ENCODE results near the gene WDR33. TPM values are rescaled to one million over a fixed set of nuclear protein-coding genes. Genes with fewer than 3 reads are reported as not detected.
"Not testable (repeated sequence)": the region's sequence is repeated elsewhere in the genome, so short reads cannot be mapped to it uniquely, and the experiment has no call there.

WDR33 gene
- total RNA-seq, 4 donors from 2014 or later: 42.3 to 46.5 (median 45.1) TPM

DNA sequence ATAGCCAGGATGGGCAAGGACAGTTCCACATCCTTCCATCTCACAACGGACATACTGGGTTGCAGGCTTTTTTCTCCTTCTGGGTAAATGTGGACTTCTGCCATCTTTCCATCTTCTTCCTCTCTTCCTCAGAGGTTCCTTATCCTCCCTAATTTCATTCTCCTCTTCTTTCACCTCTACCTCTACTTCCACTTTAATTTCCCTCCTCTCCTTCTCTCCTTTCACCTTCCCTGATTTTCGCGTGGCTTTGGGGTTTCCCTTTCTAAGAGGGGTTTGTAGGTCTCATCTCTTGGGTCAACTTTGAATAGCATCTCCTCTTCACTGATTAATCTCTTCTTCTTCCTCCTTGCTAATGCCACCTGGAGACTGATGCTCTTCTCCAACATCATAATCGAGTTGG, 29.9 kb upstream of the WDR33 start:
- TF ChIP-seq POLR2A (IDR thresholded peaks at IDR 0.05) (no peak), EP300 (IDR thresholded peaks at IDR 0.05) (no peak)
- TF ChIP-seq, protein P1, sequence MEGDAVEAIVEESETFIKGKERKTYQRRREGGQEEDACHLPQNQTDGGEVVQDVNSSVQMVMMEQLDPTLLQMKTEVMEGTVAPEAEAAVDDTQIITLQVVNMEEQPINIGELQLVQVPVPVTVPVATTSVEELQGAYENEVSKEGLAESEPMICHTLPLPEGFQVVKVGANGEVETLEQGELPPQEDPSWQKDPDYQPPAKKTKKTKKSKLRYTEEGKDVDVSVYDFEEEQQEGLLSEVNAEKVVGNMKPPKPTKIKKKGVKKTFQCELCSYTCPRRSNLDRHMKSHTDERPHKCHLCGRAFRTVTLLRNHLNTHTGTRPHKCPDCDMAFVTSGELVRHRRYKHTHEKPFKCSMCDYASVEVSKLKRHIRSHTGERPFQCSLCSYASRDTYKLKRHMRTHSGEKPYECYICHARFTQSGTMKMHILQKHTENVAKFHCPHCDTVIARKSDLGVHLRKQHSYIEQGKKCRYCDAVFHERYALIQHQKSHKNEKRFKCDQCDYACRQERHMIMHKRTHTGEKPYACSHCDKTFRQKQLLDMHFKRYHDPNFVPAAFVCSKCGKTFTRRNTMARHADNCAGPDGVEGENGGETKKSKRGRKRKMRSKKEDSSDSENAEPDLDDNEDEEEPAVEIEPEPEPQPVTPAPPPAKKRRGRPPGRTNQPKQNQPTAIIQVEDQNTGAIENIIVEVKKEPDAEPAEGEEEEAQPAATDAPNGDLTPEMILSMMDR (IDR thresholded peaks at IDR 0.05): no peak
- Histone ChIP-seq H3K4me3 (no peak overlapping the region), H3K4me1 (no peaks in the 10 kb centered on the region), H3K9me3 (no peaks in the 10 kb centered on the region), H3K36me3 (peaks cover 0 to 29% (median 0%) of the 10 kb centered on the region in 3 donors), H3K27me3 (no peaks in the 10 kb centered on the region), H3K27ac (no peak overlapping the region)
- WGBS, 2 donors: 88 to 91% methylated on average over 4 of the region's 4 CpGs
- DNase-seq (ENCODE audit: low spot score in 2 of 2): no peak

DNA sequence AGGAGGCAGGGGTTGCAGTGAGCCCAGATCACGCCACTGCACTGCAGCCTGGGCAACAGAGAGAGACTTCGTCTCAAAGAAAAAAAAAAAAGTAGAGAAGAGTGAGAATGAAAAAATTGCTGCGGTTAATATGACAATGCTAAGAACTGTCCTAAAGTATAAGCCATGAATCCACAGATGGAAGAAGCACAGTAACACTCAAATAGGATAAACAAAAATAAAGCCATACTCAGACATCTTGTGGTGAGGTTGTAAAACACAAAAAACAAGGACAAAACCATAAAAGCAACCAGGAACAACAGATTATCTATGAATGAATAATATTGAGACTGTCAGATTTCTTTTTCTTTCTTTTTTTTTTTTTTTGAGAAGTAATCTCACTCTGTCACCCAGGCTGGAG, 24.0 kb upstream of the WDR33 start:
- WGBS, 2 donors: 68 to 80% methylated on average over 3 of the region's 3 CpGs

DNA sequence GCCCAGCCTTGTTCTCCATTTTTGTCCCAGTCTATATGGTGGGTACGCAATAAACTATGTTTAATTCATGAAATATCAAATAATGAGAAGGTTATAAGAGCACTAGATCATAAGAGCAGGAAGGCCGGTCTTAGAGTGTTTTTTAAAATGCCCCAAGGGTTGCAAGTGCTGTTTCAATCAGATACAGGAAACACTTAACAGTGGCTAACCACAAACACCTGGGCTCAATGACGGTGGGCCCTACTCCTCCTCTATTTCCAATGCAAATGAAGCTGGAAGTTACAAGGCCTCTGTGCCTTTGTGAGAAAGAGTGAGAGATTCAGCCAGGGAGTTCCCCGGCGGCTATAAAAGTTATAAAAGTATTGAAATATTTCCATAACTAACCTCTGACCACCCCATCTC, 18.9 kb upstream of the WDR33 start:
- Histone ChIP-seq H3K27me3 (no peaks in the 10 kb centered on the region), H3K27ac (no peak overlapping the region), H3K4me1 (no peaks in the 10 kb centered on the region), H3K36me3 (no peaks in the 10 kb centered on the region), H3K4me3 (no peak overlapping the region), H3K9me3 (peaks cover 0 to 5% (median 0%) of the 10 kb centered on the region in 4 donors)
- TF ChIP-seq, protein P1 (IDR thresholded peaks at IDR 0.05): no peak
- no peak for TF ChIP-seq POLR2A (IDR thresholded peaks at IDR 0.05)
- DNase-seq (ENCODE audit: low spot score in 2 of 2): no peak
- 43 to 55% methylated on average over 5 of the region's 5 CpGs for WGBS, 2 donors

More for the DNA sequence above, 24.0 kb upstream of the WDR33 start:
- no peak for DNase-seq (ENCODE audit: low spot score in 2 of 2)
- H3K4me3 ChIP-seq: no peak overlapping the region
- H3K36me3 ChIP-seq: no peaks in the 10 kb centered on the region
- TF ChIP-seq, protein P1 (IDR thresholded peaks at IDR 0.05): no peak
- TF ChIP-seq EP300 (IDR thresholded peaks at IDR 0.05) (no peak), POLR2A (IDR thresholded peaks at IDR 0.05) (no peak)
- no peaks in the 10 kb centered on the region for H3K27me3 ChIP-seq
- H3K9me3 ChIP-seq: no peaks in the 10 kb centered on the region
- no peaks in the 10 kb centered on the region for H3K4me1 ChIP-seq
- H3K27ac ChIP-seq: no peak overlapping the region

DNA sequence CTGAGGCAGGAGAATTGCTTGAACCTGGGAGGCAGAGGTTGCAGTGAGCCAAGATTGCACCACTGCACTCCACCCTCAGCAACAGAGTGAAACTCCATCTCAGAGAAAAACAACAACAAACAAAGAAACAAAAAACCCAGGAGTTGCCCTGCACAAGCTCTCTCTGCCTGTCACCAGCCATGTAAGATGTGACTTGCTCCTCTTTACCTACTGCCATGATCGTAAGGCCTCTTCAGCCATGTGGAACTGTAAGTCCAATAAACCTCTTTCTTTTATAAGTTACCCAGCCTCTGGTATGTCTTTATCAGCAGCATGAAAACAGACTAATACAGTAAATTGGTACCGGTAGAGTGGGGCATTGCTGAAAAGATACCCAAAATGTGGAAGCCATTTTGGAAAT, 15.7 kb upstream of the WDR33 start:
- H3K27me3 ChIP-seq; H3K4me3 ChIP-seq; H3K9me3 ChIP-seq; H3K4me1 ChIP-seq; H3K27ac ChIP-seq; H3K36me3 ChIP-seq; DNase-seq (ENCODE audit: low spot score in 2 of 2): not testable (repeated sequence)
- 95% methylated on average over 2 of the region's 2 CpGs for WGBS, 2 donors

DNA sequence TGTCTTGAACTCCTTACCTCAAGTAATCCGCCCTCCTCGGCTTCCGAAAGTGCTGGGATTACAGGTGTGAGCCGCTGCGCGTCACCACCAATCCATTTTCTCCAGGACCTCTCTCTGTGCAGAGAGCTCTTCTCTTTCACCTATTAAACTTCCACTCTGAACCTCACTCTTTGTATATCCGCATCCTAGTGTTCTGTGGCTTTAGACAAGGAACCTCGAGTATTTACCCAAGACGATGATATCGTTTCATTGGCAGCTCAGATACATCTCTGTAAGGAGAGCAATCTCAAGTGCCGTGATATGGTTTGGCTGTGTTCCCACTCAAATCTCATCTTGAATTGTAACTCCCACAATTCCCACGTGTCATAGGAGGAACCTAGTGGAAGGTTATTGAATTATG, 15.1 kb upstream of the WDR33 start:
- H3K4me3 ChIP-seq: no peak overlapping the region
- TF ChIP-seq, protein P1 (IDR thresholded peaks at IDR 0.05): no peak
- TF ChIP-seq EP300 (IDR thresholded peaks at IDR 0.05): no peak
- H3K4me1 ChIP-seq: no peaks in the 10 kb centered on the region
- DNase-seq (ENCODE audit: low spot score in 2 of 2): no peak
- no peaks in the 10 kb centered on the region for H3K27me3 ChIP-seq
- no peaks in the 10 kb centered on the region for H3K36me3 ChIP-seq
- no peak overlapping the region for H3K27ac ChIP-seq
- peaks cover 0 to 15% (median 0%) of the 10 kb centered on the region in 4 donors for H3K9me3 ChIP-seq
- WGBS, 2 donors: 80 to 85% methylated on average over 12 of the region's 12 CpGs

DNA sequence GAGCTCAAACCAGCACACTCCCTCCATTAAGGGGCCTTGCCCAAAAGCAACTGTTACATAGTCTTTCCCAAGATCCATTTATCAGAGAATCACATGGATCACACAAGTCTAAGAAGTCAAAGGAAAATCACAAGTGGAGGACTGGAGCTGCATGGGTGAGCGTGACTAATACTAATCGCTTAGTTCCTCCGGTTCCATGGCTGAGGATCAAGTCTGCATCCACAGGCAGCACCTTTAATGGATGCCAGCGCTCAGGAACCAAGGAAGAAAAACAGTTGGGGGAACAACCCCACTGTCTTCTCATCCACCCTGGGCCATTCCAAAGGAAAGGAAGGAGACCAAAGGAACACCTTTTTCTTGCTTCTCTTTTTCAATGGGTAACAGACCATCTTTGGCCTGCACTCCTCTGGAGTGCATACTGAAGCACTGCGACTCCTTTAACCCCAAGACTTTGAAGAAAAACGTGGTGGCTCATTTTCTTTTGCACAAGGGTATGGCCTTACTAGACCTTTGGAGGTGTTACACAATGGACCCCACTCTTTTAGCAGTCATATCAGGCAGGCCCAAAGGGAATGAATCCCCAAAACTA, 9.2 kb upstream of the WDR33 start:
- H3K9me3 ChIP-seq: peaks cover 0 to 38% (median 8%) of the 10 kb centered on the region in 4 donors
- DNase-seq (ENCODE audit: low spot score in 2 of 2): no peak
- 73 to 82% methylated on average over 6 of the region's 6 CpGs for WGBS, 2 donors
- H3K4me3 ChIP-seq: no peak overlapping the region
- H3K27me3 ChIP-seq: no peaks in the 10 kb centered on the region
- no peaks in the 10 kb centered on the region for H3K4me1 ChIP-seq
- H3K36me3 ChIP-seq: no peaks in the 10 kb centered on the region
- TF ChIP-seq EP300 (IDR thresholded peaks at IDR 0.05) (no peak), POLR2A (IDR thresholded peaks at IDR 0.05) (no peak)
- TF ChIP-seq, protein P1 (IDR thresholded peaks at IDR 0.05): no peak
- no peak overlapping the region for H3K27ac ChIP-seq

Data from tibial nerve (tissue), 4 donors.